GM21423 (cell line): ENCODE results near the gene TRAK2.
"Not testable (repeated sequence)": the region's sequence is repeated elsewhere in the genome, so short reads cannot be mapped to it uniquely, and the experiment has no call there.

Source experiments
- ATAC-seq: cut with Tn5 transposase; IDR thresholded peaks from one replicate; pipeline ENCODE4 v1.9.1; 2021; ENCODE audit warnings: mild to moderate bottlenecking, moderate library complexity; ENCODE audit not compliant: unreplicated experiment

TRAK2 gene

GRCh38 chr2:201419057-201419635, 32.1 kb downstream of the TRAK2 start:
- ATAC-seq, result no peak

- no peak for ATAC-seq
These were observed 36.1 kb downstream of the TRAK2 start for GRCh38 chr2:201415149-201415548.

- ATAC-seq, result peak; percentile 78
These were observed 36.9 kb downstream of the TRAK2 start for GRCh38 chr2:201414099-201415023.

GRCh38 chr2:201413552-201413951, 37.7 kb downstream of the TRAK2 start:
- ATAC-seq, result no peak

GRCh38 chr2:201413143-201413542, 38.1 kb downstream of the TRAK2 start:
- ATAC-seq, result no peak

- no peak for ATAC-seq
These were observed 39.8 kb downstream of the TRAK2 start for GRCh38 chr2:201411421-201411820.

GRCh38 chr2:201408931-201409330, 42.3 kb downstream of the TRAK2 start:
- ATAC-seq, result no peak

- no peak for ATAC-seq
These were observed 44.0 kb downstream of the TRAK2 start for GRCh38 chr2:201407265-201407664.

GRCh38 chr2:201406077-201406662, 45.1 kb downstream of the TRAK2 start:
- no peak for ATAC-seq

GRCh38 chr2:201404699-201405280, 46.5 kb downstream of the TRAK2 start:
- ATAC-seq, result no peak

GRCh38 chr2:201403880-201404279, 47.4 kb downstream of the TRAK2 start:
- no peak for ATAC-seq

GRCh38 chr2:201402651-201403562, 48.4 kb downstream of the TRAK2 start:
- ATAC-seq, result no peak

- no peak for ATAC-seq
These were observed 49.4 kb downstream of the TRAK2 start for GRCh38 chr2:201401815-201402214.

- ATAC-seq, result no peak
These were observed 54.7 kb downstream of the TRAK2 start for GRCh38 chr2:201396595-201396994.

- ATAC-seq, result no peak
These were observed 68.1 kb downstream of the TRAK2 start for GRCh38 chr2:201383136-201383535.

- ATAC-seq, result no peak
These were observed 72.5 kb downstream of the TRAK2 start for GRCh38 chr2:201378496-201379397.

- no peak for ATAC-seq
These were observed 74.0 kb downstream of the TRAK2 start for GRCh38 chr2:201377218-201377617.

- no peak for ATAC-seq
These were observed 81.5 kb downstream of the TRAK2 start for GRCh38 chr2:201369775-201370174.

GRCh38 chr2:201369318-201369717, 81.9 kb downstream of the TRAK2 start:
- not testable (repeated sequence) for ATAC-seq
